A673 (cell line): ENCODE data around the gene SCUBE2. TPM values are rescaled to one million over a fixed set of nuclear protein-coding genes. Genes with fewer than 3 reads are reported as not detected.

ENCODE experiments used
- BruUV-seq: library from RNA; stranded (reverse); fragments of 400-500 nt; replicated peaks from 2 replicates; lab custom pipeline; 2021; lab: Mats Ljungman, UMichigan
- CTCF ChIA-PET: fragments of 300-600 bp; sonication (Branson Sonifier 250); formaldehyde crosslinking; loops from one replicate; lab custom pipeline; 2022; ENCODE audit warnings: antibody characterized with exemption; lab: Charles Lee
- POLR2A ChIA-PET: fragments of 300-600 bp; sonication (Branson Sonifier 250); formaldehyde crosslinking; loops from one replicate; lab custom pipeline; 2022; ENCODE audit warnings: antibody characterized with exemption; ENCODE audit not compliant: low non-redundant PET; lab: Charles Lee
- DNase-seq: peaks from one replicate; pipeline ENCODE4 v3.0.0-alpha.2; 2015; ENCODE audit warnings: low spot score
- H3K27ac ChIP-seq: fragments of 200-600 bp; sonication (generic); 2 replicates; pipeline ENCODE4 v1.5.1; 2016; ENCODE audit warnings: mixed run types, low read depth, mild to moderate bottlenecking, mixed read lengths, antibody characterized with exemption, low read length; ENCODE audit not compliant: poor library complexity, severe bottlenecking
- H3K27me3 ChIP-seq: fragments of 200-600 bp; sonication (generic); replicated peaks from 2 replicates; pipeline ENCODE4 v1.6.1; 2017; ENCODE audit warnings: mixed run types, low read depth, mild to moderate bottlenecking, mixed read lengths, antibody characterized with exemption, low read length; ENCODE audit not compliant: insufficient read depth, poor library complexity
- H3K36me3 ChIP-seq: fragments of 200-600 bp; sonication (generic); 2 replicates; pipeline ENCODE4 v1.6.1; 2016; ENCODE audit warnings: mixed run types, mild to moderate bottlenecking, mixed read lengths, antibody characterized with exemption, low read length; ENCODE audit not compliant: insufficient read depth, poor library complexity, severe bottlenecking
- H3K4me1 ChIP-seq: fragments of 200-600 bp; sonication (generic); 2 replicates; pipeline ENCODE4 v1.6.1; 2017; ENCODE audit warnings: mixed run types, mild to moderate bottlenecking, mixed read lengths, antibody characterized with exemption, low read length; ENCODE audit not compliant: insufficient read depth, poor library complexity, severe bottlenecking
- H3K4me3 ChIP-seq: fragments of 200-600 bp; sonication (generic); 2 replicates; pipeline ENCODE4 v1.5.1; 2016; ENCODE audit warnings: low read depth, mixed run types, mild to moderate bottlenecking, mixed read lengths, low read length; ENCODE audit not compliant: poor library complexity, severe bottlenecking
- H3K9me3 ChIP-seq: fragments of 200-600 bp; sonication (generic); 2 replicates; pipeline ENCODE4 v1.6.1; 2016; ENCODE audit warnings: mixed run types, low read depth, mild to moderate bottlenecking, mixed read lengths, antibody characterized with exemption, low read length; ENCODE audit not compliant: poor library complexity, severe bottlenecking
- EZH2 ChIP-seq: fragments of 200-600 bp; sonication (generic); IDR thresholded peaks from 2 replicates; pipeline ENCODE4 v1.6.1; 2017; ENCODE audit warnings: borderline replicate concordance, low read depth, mild to moderate bottlenecking, mixed read lengths, antibody characterized with exemption, low read length; ENCODE audit not compliant: poor library complexity, severe bottlenecking
- intact Hi-C: fragments of 100-400 bp; cut with micrococcal nuclease; formaldehyde crosslinking; loops from one replicate; pipeline ENCODE4 v1.10.0; 2022; ENCODE audit not compliant: unreplicated experiment
- total RNA-seq: library from RNA; stranded (reverse); gene quantifications from 2 replicates; pipeline ENCODE4 v1.2.3, GENCODE V29; 2021
- TF ChIP-seq, protein P1 (sequence below): fragments of 300-800, 200-600 bp; sonication (generic); conservative IDR thresholded peaks from 2 replicates; pipeline ENCODE4 v1.5.1; 2017; ENCODE audit warnings: low read depth, mild to moderate bottlenecking, antibody characterized with exemption, low read length, moderate library complexity, mixed read lengths

Gene SCUBE2
- total RNA-seq, 1 experiment from 2014 or later, result 1.4 TPM

DNA sequence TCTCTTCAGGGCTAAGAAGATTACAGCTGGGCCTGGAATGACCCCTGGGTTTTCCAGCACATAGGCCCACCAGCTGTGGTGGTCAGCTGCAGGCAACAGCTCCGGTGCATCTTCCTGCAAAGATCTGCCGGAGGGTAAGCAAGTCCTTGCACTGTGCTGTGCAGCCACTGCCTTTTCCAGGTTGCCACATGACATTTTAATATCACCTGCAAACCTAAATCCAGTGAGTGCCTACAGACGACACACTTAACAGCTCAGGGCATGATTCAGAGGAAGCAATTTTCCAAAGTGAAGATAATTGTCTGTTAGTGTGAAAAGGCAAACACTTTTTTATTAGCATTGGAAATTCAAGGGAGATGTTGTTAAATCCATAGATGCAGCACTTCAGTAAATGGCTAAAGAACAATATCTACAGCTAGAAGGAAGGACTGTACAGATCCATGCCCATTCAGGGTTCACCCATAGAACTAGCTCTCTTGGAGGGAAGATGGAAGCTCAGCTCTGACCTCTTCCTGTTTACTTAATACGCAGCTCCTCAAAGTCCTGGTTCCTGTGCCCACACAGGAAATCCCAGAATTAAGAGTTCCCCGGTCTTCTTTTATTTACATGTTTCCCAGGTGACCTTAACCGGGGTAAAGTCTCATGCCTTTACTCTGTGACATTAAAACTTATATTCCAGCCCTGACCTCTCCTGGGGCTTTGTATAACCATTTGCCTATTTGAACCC, 74.3 kb downstream of the SCUBE2 start:
- Histone ChIP-seq H3K9me3 (no peaks in the 10 kb centered on the region), H3K27ac (no peak overlapping the region), H3K36me3 (no peaks in the 10 kb centered on the region), H3K27me3 (no peaks in the 10 kb centered on the region), H3K4me1 (no peaks in the 10 kb centered on the region), H3K4me3 (no peak overlapping the region)
- ChIA-PET CTCF (interaction anchor here (0.6 to 3.0 kb wide), 2 partner anchors 29 to 121 kb away, joined by 6 to 33 read pairs; no protein-coding TSS in a partner anchor), POLR2A (no interaction called here)
- no peak for TF ChIP-seq EZH2
- TF ChIP-seq, protein P1, sequence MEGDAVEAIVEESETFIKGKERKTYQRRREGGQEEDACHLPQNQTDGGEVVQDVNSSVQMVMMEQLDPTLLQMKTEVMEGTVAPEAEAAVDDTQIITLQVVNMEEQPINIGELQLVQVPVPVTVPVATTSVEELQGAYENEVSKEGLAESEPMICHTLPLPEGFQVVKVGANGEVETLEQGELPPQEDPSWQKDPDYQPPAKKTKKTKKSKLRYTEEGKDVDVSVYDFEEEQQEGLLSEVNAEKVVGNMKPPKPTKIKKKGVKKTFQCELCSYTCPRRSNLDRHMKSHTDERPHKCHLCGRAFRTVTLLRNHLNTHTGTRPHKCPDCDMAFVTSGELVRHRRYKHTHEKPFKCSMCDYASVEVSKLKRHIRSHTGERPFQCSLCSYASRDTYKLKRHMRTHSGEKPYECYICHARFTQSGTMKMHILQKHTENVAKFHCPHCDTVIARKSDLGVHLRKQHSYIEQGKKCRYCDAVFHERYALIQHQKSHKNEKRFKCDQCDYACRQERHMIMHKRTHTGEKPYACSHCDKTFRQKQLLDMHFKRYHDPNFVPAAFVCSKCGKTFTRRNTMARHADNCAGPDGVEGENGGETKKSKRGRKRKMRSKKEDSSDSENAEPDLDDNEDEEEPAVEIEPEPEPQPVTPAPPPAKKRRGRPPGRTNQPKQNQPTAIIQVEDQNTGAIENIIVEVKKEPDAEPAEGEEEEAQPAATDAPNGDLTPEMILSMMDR, result no peak
- no peak for DNase-seq
- BruUV-seq, result no TSS peak
- intact Hi-C loops, result no loop called here

DNA sequence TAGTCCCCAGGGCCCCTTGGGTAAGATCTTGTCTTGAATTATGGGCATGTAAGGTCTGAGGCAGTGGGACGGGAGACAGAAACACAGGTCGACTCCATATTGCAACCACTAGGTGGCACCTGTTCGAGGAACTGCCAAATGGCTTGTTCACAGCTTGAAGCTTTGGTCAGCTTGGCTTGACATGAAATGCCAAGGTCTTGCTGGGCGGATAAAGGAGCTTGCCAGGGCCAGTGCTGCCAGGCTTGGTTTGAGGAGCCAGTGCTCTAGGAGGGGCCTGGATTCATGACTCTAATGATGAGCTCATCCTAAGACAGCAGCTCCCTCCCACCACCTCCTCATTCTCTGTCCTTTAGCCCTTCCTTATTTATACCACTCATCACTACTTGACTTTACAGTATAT, 75.7 kb downstream of the SCUBE2 start:
- no peaks in the 10 kb centered on the region for H3K27me3 ChIP-seq
- intact Hi-C loops, result loop anchor here (2.0 kb wide), 2 partner anchors 121 to 491 kb away; no protein-coding TSS in a partner anchor
- ChIA-PET CTCF (interaction anchor here (0.6 to 3.0 kb wide), 6 partner anchors 12 to 491 kb away, joined by 3 to 33 read pairs (median 4); partner anchors contain the start of gene NRIP3), POLR2A (no interaction called here)
- TF ChIP-seq, protein P1, result peak; percentile 76
- no peak for TF ChIP-seq EZH2
- no TSS peak for BruUV-seq
- no peaks in the 10 kb centered on the region for H3K9me3 ChIP-seq
- peak; percentile 72 for DNase-seq
- H3K36me3 ChIP-seq, result no peaks in the 10 kb centered on the region
- H3K4me3 ChIP-seq, result no peak overlapping the region
- H3K27ac ChIP-seq, result no peak overlapping the region
- H3K4me1 ChIP-seq, result no peaks in the 10 kb centered on the region

DNA sequence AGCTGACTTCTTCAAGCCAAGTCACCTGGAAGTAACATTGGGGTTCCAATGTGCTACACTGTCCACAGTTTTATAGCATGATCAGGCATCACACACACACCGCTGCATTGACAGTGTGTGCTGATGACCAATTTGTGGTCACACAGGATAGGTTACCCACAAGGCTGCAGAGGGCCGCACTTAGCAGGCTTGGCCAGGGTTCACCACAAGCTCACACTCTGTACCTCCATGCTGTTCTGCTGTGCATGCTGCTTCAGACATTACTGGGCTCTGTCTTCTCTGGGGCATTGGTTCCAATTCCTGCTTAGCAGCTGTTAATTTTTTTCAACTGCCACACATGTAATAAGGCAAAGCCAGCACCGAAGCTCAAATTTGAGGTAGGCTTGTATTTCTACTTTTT, 76.6 kb downstream of the SCUBE2 start:
- Histone ChIP-seq H3K27ac (no peak overlapping the region), H3K9me3 (no peaks in the 10 kb centered on the region), H3K27me3 (no peaks in the 10 kb centered on the region), H3K36me3 (no peaks in the 10 kb centered on the region), H3K4me1 (no peaks in the 10 kb centered on the region), H3K4me3 (no peak overlapping the region)
- ChIA-PET POLR2A (no interaction called here), CTCF (interaction anchor here (3.0 kb wide), 1 partner anchor 123 kb away, joined by 33 read pairs; no protein-coding TSS in a partner anchor)
- intact Hi-C loops, result loop anchor here (2.0 kb wide), 2 partner anchors 122 to 492 kb away; no protein-coding TSS in a partner anchor
- no peak for TF ChIP-seq EZH2
- TF ChIP-seq, protein P1, result no peak
- no TSS peak for BruUV-seq
- DNase-seq, result no peak
